Muscle layer of colon (tissue), 2 donors: ENCODE data around the gene CRX.
"Not testable (repeated sequence)": the region's sequence is repeated elsewhere in the genome, so short reads cannot be mapped to it uniquely, and the experiment has no call there.

ENCODE experiments used
- H3K27ac ChIP-seq: one replicate; pipeline ENCODE4 v1.7.0; 2013; ENCODE audit warnings: low read depth, mild to moderate bottlenecking, low read length, moderate library complexity
- H3K27me3 ChIP-seq, 2 donors: one replicate each; pipeline ENCODE4 v1.7.0; 2013; ENCODE audit warnings: low read length in 2 of 2, mild to moderate bottlenecking in 2 of 2; ENCODE audit not compliant: insufficient read depth in 2 of 2, control insufficient read depth in 1 of 2
- H3K36me3 ChIP-seq: one replicate; pipeline ENCODE4 v1.7.0; 2013; ENCODE audit warnings: mild to moderate bottlenecking, low read length; ENCODE audit not compliant: insufficient read depth
- H3K4me1 ChIP-seq: one replicate; pipeline ENCODE4 v1.7.0; 2013; ENCODE audit warnings: mild to moderate bottlenecking, low read length; ENCODE audit not compliant: insufficient read depth
- H3K4me3 ChIP-seq, 2 donors: one replicate each; pipeline ENCODE4 v1.7.0; 2013; ENCODE audit warnings: low read length in 2 of 2, low read depth in 1 of 2, mild to moderate bottlenecking in 1 of 2, moderate library complexity in 1 of 2
- H3K9ac ChIP-seq: one replicate; pipeline ENCODE4 v1.7.0; 2013; ENCODE audit warnings: low read length
- H3K9me3 ChIP-seq: one replicate; pipeline ENCODE4 v1.7.0; 2013; ENCODE audit warnings: mild to moderate bottlenecking, low read length
- donor health status: abdominal sarcoma.
- donor health status: Adenocarcinoma of cecum.

CRX gene

GRCh38 chr19:47839411-47839810, 17.7 kb downstream of the CRX start:
- no peak overlapping the region for H3K27ac ChIP-seq
- no peaks in the 10 kb centered on the region for H3K36me3 ChIP-seq
- H3K4me1 ChIP-seq: no peaks in the 10 kb centered on the region
- H3K9me3 ChIP-seq: no peaks in the 10 kb centered on the region
- H3K9ac ChIP-seq: no peak overlapping the region
- peaks cover 0 to 12% of the 10 kb centered on the region in 2 donors for H3K27me3 ChIP-seq
- H3K4me3 ChIP-seq: no peak overlapping the region

- Histone ChIP-seq H3K27me3 (peaks cover 0 to 12% of the 10 kb centered on the region in 2 donors), H3K4me3 (no peak overlapping the region), H3K9me3 (no peaks in the 10 kb centered on the region)
Observed at GRCh38 chr19:47839913-47840312, 18.2 kb downstream of the CRX start.

GRCh38 chr19:47842941-47843340, 21.2 kb downstream of the CRX start:
- H3K9ac ChIP-seq: no peak overlapping the region
- no peaks in the 10 kb centered on the region for H3K4me1 ChIP-seq
- peaks cover 0 to 12% of the 10 kb centered on the region in 2 donors for H3K27me3 ChIP-seq
- no peaks in the 10 kb centered on the region for H3K9me3 ChIP-seq
- H3K36me3 ChIP-seq: no peaks in the 10 kb centered on the region
- H3K27ac ChIP-seq: no peak overlapping the region
- no peak overlapping the region for H3K4me3 ChIP-seq

More at GRCh38 chr19:47839913-47840312, 18.2 kb downstream of the CRX start:
- no peak overlapping the region for H3K9ac ChIP-seq
- no peaks in the 10 kb centered on the region for H3K4me1 ChIP-seq
- no peak overlapping the region for H3K27ac ChIP-seq
- no peaks in the 10 kb centered on the region for H3K36me3 ChIP-seq

- H3K9ac ChIP-seq: no peak overlapping the region
- no peak overlapping the region for H3K4me3 ChIP-seq
- H3K27ac ChIP-seq: no peak overlapping the region
- H3K4me1 ChIP-seq: no peaks in the 10 kb centered on the region
- H3K27me3 ChIP-seq: peaks cover 12 to 26% of the 10 kb centered on the region in 2 donors
- no peaks in the 10 kb centered on the region for H3K36me3 ChIP-seq
- H3K9me3 ChIP-seq: no peaks in the 10 kb centered on the region
Observed at GRCh38 chr19:47848425-47848822, 26.7 kb downstream of the CRX start.

- Histone ChIP-seq H3K36me3 (no peaks in the 10 kb centered on the region), H3K4me3 (no peak overlapping the region), H3K9me3 (no peaks in the 10 kb centered on the region), H3K9ac (no peak overlapping the region), H3K4me1 (no peaks in the 10 kb centered on the region), H3K27me3 (peaks cover 12 to 23% of the 10 kb centered on the region in 2 donors), H3K27ac (no peak overlapping the region)
Observed at GRCh38 chr19:47848823-47849473, 27.2 kb downstream of the CRX start.

- Histone ChIP-seq H3K27ac (no peak overlapping the region), H3K36me3 (no peaks in the 10 kb centered on the region), H3K9ac (no peak overlapping the region), H3K4me3 (no peak overlapping the region), H3K27me3 (peaks cover 12 to 26% of the 10 kb centered on the region in 2 donors), H3K9me3 (no peaks in the 10 kb centered on the region), H3K4me1 (no peaks in the 10 kb centered on the region)
Observed at GRCh38 chr19:47853003-47853402, 31.3 kb downstream of the CRX start.

- Histone ChIP-seq H3K4me3 (no peak overlapping the region), H3K4me1 (no peaks in the 10 kb centered on the region), H3K9ac (no peak overlapping the region), H3K9me3 (no peaks in the 10 kb centered on the region), H3K27ac (no peak overlapping the region), H3K36me3 (no peaks in the 10 kb centered on the region), H3K27me3 (peaks cover 0 to 16% of the 10 kb centered on the region in 2 donors)
Observed at GRCh38 chr19:47854459-47854858, 32.7 kb downstream of the CRX start.

- H3K27me3 ChIP-seq: peaks cover 0 to 14% of the 10 kb centered on the region in 2 donors
- not testable (repeated sequence) for H3K4me3 ChIP-seq, H3K9me3 ChIP-seq
Observed at GRCh38 chr19:47858231-47858630, 36.5 kb downstream of the CRX start.

GRCh38 chr19:47858646-47859285, 37.0 kb downstream of the CRX start, which contains the start of gene TPRX2:
Gene TPRX2 (plus strand): TSS chr19:47859235. CDS start chr19:47859247, 12 bp downstream.
- not testable (repeated sequence) for H3K27ac ChIP-seq, H3K9me3 ChIP-seq, H3K4me3 ChIP-seq, H3K4me1 ChIP-seq, H3K36me3 ChIP-seq, H3K9ac ChIP-seq
- peaks cover 0 to 11% of the 10 kb centered on the region in 2 donors for H3K27me3 ChIP-seq

More at GRCh38 chr19:47858231-47858630, 36.5 kb downstream of the CRX start:
- H3K9ac ChIP-seq, H3K27ac ChIP-seq, H3K36me3 ChIP-seq, H3K4me1 ChIP-seq: not testable (repeated sequence)

GRCh38 chr19:47859838-47860237, 38.1 kb downstream of the CRX start:
- H3K36me3 ChIP-seq: not testable (repeated sequence)

GRCh38 chr19:47860602-47861297, 39.0 kb downstream of the CRX start:
- H3K36me3 ChIP-seq: no peaks in the 10 kb centered on the region
- H3K27me3 ChIP-seq: peaks cover 0 to 6% of the 10 kb centered on the region in 2 donors
- H3K9ac ChIP-seq: no peak overlapping the region
- H3K4me3 ChIP-seq: no peak overlapping the region
- H3K9me3 ChIP-seq: no peaks in the 10 kb centered on the region
- no peaks in the 10 kb centered on the region for H3K4me1 ChIP-seq
- no peak overlapping the region for H3K27ac ChIP-seq

More at GRCh38 chr19:47859838-47860237, 38.1 kb downstream of the CRX start:
- H3K4me1 ChIP-seq, H3K9me3 ChIP-seq, H3K27me3 ChIP-seq, H3K27ac ChIP-seq, H3K9ac ChIP-seq, H3K4me3 ChIP-seq: not testable (repeated sequence)
